Activated naive CD4-positive, alpha-beta T cell treated with anti-CD3 and anti-CD28 coated beads, Interleukin-2, amount 50 U/mL, for 72 hours (primary cell): Measurements from ENCODE around the gene ZMYND11. TPM values are rescaled to one million over a fixed set of nuclear protein-coding genes. Genes with fewer than 3 reads are reported as not detected.
"Not testable (repeated sequence)": the region's sequence is repeated elsewhere in the genome, so short reads cannot be mapped to it uniquely, and the experiment has no call there.

ENCODE experiments used
- ATAC-seq, 2 donors: fragments of 150-1000 bp; cut with Tn5 transposase; 2 replicates each; pipeline ENCODE4 v1.10.0; 2021; ENCODE audit warnings: mild to moderate bottlenecking in 2 of 2, moderate library complexity in 2 of 2
- DNase-seq, 2 donors: peaks; one replicate each; pipeline ENCODE4 v3.0.0; 2021 to 2022; ENCODE audit warnings: low spot score in 2 of 2
- H3K27ac Mint-ChIP-seq, 2 donors: one replicate each; pipeline ENCODE4 v1.8.0; 2022; ENCODE audit warnings: mild to moderate bottlenecking in 2 of 2, mixed read lengths in 2 of 2
- H3K36me3 Mint-ChIP-seq, 2 donors: one replicate each; pipeline ENCODE4 v1.8.0; 2022; ENCODE audit warnings: mixed read lengths in 2 of 2
- H3K9me3 Mint-ChIP-seq, 2 donors: one replicate each; pipeline ENCODE4 v1.8.0; 2022; ENCODE audit warnings: mixed read lengths in 2 of 2
- total RNA-seq, 2 donors: library from RNA; stranded (reverse); gene quantifications; one replicate each; pipeline ENCODE4 v1.2.3, GENCODE V29; 2022

Gene ZMYND11
- total RNA-seq, 2 donors from 2014 or later, result 6.0 to 14.8 TPM

DNA sequence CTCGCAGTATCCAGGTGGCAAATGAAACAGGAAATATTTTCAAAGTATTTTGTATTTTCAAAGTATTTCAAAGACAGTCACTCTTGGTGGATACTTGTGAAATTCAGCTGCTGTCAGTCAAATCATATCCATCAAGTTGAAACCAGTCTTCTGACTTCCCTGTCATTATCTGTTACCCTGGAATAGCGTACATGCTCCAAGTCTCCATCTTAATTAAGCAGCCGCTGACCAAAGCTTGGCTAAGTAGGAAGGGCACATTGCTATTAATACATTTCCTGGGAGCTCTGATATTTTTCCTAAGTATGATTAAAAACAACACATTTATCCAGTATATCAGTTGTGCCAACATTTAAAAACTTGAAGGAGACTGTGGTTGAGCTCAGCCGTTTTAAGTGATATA lies 112.2 kb downstream of the ZMYND11 start:
- ATAC-seq (no peak), DNase-seq (no peak)
- H3K36me3 Mint-ChIP-seq, result peaks cover 11 to 12% of the 10 kb centered on the region in 2 donors
- no peak overlapping the region for H3K27ac Mint-ChIP-seq
- no peaks in the 10 kb centered on the region for H3K9me3 Mint-ChIP-seq

DNA sequence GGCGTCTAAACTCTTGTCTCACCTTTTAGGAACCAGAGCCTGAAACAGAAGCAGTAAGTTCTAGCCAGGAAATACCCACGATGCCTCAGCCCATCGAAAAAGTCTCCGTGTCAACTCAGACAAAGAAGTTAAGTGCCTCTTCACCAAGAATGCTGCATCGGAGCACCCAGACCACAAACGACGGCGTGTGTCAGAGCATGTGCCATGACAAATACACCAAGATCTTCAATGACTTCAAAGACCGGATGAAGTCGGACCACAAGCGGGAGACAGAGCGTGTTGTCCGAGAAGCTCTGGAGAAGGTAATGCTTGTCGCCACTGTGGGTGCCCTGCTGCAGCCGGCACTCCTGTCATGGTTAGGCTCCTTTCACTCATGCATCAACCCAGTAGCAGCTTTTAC lies 113.1 kb downstream of the ZMYND11 start:
- no peak overlapping the region for H3K27ac Mint-ChIP-seq
- peaks cover 11 to 12% of the 10 kb centered on the region in 2 donors for H3K36me3 Mint-ChIP-seq
- ATAC-seq (no peak), DNase-seq (no peak)
- no peaks in the 10 kb centered on the region for H3K9me3 Mint-ChIP-seq

DNA sequence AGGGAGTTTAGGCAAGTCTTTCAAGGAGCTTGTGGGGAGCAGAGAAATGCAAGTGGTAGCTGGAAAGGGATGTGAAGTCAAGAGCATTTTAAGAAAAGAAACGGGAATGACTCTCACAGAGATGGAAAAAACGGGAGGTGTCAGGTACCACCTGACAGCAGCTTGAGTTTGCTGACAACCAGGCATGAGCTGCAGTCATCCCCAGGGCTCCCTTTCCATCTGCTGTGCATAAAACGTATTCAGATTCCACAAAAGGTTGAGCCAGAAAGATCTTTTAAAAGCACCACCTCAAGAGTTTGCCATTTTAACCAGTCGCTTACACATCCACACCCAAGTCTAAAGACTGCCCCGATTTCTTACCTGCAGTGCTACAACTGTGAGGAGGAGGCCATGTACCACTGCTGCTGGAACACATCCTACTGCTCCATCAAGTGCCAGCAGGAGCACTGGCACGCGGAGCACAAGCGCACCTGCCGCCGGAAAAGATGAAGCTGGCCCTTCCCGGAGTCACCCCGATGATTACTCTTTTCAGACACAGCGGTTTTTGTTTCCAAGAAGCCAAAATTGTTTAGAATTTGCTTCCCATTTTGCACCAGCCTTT lies 116.8 kb downstream of the ZMYND11 start:
- DNase-seq (no peak), ATAC-seq (no peak)
- Mint-ChIP-seq H3K36me3 (peaks cover 6 to 12% of the 10 kb centered on the region in 2 donors), H3K27ac (no peak overlapping the region), H3K9me3 (no peaks in the 10 kb centered on the region)

DNA sequence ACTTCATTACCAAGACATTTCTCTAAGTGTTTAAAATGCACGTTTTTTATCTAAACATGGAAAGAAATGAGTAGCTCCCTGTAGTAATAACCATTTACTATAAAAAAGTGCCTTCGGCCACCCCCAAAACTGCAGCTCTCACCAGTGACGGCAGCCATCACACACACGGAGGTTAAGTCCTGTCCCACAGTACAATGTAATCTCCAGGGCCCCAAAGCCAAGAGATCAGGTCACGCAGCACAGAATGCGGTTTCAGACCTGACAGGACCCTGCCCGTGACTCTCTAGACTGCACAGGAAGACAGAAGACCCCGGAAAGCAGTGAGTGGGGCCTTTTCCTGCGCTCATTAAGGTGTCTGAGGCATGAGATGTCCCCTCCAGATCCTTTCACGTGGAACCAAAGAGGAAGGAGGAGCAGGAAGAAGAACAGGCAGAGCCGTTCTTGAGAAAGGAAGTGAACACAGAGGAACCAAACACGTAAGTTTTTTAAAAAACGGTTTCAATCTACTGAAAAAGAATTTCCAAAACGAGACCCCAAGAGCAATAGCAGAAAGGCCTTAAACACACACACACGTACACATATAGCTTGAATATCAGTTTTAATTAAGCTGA lies 125.7 kb downstream of the ZMYND11 start:
- H3K27ac Mint-ChIP-seq, result no peak overlapping the region
- H3K36me3 Mint-ChIP-seq, result no peaks in the 10 kb centered on the region
- DNase-seq (no peak), ATAC-seq (no peak)
- no peaks in the 10 kb centered on the region for H3K9me3 Mint-ChIP-seq

DNA sequence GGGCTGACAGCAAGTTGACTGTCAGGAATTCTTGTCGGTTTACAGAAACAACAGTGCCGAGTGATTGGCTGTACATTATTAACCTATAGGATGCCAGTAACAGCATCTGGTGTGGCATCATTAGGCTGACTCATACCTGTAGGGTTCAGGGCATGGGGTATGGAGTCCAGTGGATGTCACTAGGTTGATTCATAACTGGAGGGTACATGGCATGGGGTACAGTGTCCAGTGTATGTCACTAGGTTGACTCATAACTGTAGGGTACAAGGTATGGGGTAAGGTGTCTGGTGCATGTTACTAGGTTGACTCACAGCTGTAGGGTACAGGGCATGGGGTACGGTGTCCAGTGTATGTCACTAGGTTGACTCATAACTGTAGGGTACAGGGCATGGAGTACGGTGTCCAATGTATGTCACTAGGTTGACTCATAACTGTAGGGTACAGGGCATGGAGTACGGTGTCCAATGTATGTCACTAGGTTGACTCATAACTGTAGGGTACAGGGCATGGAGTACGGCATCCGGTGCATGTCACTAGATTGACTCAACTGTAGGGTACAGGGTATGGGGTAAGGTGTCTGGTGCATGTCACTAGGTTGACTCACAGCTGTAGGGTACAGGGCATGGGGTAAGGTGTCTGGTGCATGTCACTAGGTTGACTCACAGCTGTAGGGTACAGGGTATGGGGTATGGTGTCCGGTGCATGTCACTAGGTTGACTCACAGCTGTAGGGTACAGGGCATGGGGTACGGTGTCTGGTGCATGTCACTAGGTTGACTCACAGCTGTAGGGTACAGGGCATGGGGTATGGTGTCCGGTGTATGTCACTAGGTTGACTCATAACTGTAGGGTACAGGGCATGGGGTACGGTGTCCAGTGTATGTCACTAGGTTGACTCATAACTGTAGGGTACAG lies 129.2 kb downstream of the ZMYND11 start:
- H3K9me3 Mint-ChIP-seq, H3K36me3 Mint-ChIP-seq, DNase-seq, H3K27ac Mint-ChIP-seq: not testable (repeated sequence)
- peak; percentile 54 to 71 for ATAC-seq

DNA sequence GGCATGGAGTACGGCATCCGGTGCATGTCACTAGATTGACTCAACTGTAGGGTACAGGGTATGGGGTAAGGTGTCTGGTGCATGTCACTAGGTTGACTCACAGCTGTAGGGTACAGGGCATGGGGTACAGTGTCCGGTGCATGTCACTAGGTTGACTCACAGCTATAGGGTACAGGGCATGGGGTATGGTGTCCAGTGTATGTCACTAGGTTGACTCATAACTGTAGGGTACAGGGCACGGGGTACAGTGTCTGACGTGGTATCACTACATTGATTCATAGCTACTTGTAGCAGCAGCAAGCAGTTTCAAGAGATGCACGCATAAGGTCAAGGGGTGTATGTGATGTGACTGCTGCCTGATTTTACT lies 129.8 kb downstream of the ZMYND11 start:
- DNase-seq, H3K27ac Mint-ChIP-seq, H3K9me3 Mint-ChIP-seq, H3K36me3 Mint-ChIP-seq: not testable (repeated sequence)
- peak; percentile 59 to 75 for ATAC-seq

DNA sequence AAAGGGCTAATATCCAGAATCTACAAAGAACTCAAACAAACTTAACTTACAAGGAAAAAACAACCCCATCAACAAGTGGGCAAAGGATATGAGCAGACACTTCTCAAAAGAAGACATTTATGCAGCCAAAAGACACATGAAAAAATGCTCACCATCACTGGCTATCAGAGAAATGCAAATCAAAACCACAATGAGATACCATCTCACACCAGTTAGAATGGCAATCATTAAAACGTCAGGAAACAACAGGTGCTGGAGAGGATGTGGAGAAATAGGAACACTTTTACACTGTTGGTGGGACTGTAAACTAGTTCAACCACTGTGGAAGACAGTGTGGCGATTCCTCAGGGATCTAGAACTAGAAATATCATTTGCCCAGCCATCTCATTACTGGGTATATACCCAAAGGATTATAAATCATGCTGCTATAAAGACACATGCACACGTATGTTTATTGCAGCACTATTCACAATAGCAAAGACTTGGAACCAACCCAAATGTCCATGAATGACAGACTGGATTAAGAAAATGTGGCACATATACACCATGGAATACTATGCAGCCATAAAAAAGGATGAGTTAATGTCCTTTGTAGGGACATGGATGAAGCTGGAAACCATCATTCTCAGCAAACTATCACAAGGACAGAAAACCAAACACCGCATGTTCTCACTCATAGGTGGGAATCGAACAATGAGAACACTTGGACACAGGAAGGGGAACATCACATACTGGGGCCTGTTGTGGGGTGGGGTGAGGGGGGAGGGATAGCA lies 130.7 kb downstream of the ZMYND11 start:
- not testable (repeated sequence) for ATAC-seq, DNase-seq, H3K9me3 Mint-ChIP-seq, H3K27ac Mint-ChIP-seq, H3K36me3 Mint-ChIP-seq

DNA sequence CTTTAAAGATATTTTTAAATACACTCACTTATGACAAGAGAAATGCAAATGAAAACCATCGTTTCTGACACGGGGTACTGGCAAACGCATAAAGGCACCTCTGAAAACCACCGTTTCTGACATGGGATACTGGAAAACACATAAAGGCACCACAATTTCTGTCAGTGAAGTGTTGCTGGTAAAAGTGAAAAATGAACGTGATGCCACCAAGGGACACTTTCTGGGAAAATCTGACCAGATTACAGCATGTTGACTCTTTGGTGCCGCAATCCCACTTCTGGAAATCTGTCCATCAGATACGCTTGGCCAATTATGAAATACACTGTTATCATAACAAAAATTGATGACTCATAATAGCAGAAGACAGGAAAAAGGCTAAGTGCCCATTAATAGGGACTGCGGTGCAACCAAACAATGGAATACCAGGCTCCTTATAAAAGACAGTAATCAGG lies 131.7 kb downstream of the ZMYND11 start:
- Mint-ChIP-seq H3K27ac (no peak overlapping the region), H3K9me3 (no peaks in the 10 kb centered on the region), H3K36me3 (no peaks in the 10 kb centered on the region)
- DNase-seq (no peak), ATAC-seq (no peak)

DNA sequence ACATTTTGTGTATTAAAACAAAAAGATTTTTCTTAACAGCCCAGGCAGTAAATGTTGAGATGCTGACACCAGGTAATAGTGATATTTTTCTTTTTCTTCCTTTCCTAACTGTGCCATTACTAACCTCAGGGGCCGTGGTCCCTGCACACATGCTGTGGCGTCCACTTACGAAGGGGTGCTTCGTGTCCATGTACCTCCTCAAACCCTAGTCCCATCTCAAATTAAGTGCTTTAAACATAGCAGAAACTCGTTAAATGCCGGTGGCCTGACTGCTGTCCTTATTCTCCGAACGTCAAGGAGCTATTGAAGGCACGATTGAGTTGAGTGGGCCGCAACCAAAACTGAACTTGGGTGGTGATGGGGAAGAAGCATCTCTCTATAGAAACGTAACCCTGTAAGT lies 132.4 kb downstream of the ZMYND11 start:
- Mint-ChIP-seq H3K9me3 (no peaks in the 10 kb centered on the region), H3K27ac (no peak overlapping the region), H3K36me3 (no peaks in the 10 kb centered on the region)
- DNase-seq, result no peak
- no peak for ATAC-seq

DNA sequence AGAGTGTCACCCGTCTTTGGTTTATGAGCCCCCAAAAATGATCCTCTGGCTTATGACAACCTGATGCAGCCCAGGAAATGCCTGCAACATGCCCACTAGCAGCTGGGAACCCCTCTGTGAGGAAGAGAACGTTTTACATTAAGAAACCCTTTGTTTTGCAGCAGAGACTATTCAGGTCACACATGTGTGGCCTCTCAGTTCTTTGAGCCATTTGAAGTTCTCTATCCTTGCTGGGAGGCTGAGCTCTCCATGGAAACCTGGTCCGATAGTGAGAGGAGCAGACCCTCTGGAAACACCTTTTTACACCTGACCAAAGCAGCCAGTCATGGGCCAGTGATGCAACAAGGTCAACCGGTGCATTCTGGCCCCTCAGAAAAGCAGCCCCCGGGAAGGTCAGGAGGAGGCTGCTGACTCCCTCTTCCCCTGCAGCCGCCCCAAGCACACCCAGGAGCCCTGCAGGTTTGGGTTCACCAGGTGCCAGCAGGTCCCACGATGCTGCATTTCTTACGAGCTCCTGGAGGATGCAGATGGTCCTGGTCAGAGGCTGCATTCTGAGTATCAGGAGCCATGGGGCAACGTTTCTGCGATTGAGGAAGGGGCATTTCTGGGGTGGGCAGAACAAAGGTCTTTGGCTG lies 134.3 kb downstream of the ZMYND11 start:
- no peak for ATAC-seq
- H3K27ac Mint-ChIP-seq, result no peak overlapping the region
- no peaks in the 10 kb centered on the region for H3K9me3 Mint-ChIP-seq
- H3K36me3 Mint-ChIP-seq, result no peaks in the 10 kb centered on the region
- no peak for DNase-seq

DNA sequence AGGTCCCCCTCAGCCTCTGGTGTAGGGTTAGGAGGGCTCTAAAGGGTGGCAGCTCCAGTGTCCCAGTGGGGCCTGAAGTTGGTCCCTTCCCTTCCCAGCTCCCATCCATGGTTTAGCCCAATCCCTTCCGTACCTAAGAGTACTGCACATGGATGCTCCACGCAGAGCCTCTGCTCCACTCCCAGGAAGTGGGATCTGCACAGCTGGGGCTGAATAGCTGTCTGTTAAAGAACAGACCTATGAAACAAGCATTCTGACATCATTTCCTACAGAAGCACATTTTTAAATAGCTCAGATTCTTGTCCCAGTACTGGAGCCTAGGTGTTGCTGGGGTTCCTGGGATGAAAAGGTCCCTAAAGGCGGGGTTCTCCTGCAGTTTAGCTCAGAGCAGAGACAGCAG lies 135.9 kb downstream of the ZMYND11 start:
- ATAC-seq (no peak), DNase-seq (no peak)
- Mint-ChIP-seq H3K9me3 (no peaks in the 10 kb centered on the region), H3K27ac (no peak overlapping the region), H3K36me3 (no peaks in the 10 kb centered on the region)

DNA sequence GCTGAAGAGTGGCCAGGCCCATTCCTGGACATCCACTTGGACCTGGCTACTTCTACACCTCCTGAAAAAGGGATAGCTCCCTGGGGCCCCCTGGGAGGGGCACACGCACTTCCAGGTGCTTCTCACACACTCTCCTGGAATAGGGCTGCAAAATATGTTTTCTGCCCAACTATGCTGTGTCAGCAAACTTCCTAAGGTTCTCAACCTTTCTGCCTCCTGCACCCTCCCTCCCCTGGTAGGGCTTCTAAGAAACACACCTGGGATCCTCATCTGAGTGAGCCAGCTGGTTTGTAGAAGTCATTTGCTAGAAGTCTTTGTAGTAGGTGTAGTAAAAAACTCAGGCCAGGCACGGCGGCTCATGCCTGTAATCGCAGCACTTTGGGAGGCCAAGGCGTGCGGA lies 136.5 kb downstream of the ZMYND11 start:
- no peaks in the 10 kb centered on the region for H3K36me3 Mint-ChIP-seq
- ATAC-seq, result no peak

DNA sequence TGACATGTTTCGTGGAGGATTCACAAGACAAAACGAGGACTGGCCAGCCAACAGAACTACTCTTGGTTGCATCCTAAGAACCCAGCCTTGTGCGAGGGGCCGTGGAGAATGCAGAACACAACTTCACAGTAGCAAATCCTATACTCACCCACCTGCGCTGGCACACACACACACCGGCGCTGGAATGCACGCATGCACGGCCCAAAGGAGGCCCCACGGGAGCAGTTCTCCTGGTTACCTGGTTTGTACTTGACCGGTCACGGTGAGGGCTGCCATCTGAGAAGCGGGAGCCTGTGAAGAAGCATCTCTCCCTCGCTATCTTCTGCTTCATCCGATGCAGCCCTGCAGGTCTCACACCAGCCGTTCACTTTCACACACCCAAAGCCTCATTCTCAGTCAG lies 137.8 kb downstream of the ZMYND11 start:
- H3K36me3 Mint-ChIP-seq, result no peaks in the 10 kb centered on the region
- H3K9me3 Mint-ChIP-seq, result no peaks in the 10 kb centered on the region
- no peak for DNase-seq
- H3K27ac Mint-ChIP-seq, result no peak overlapping the region
- ATAC-seq, result no peak

More for the DNA sequence above, 136.5 kb downstream of the ZMYND11 start:
- DNase-seq, result no peak
- H3K9me3 Mint-ChIP-seq, result no peaks in the 10 kb centered on the region
- no peak overlapping the region for H3K27ac Mint-ChIP-seq

DNA sequence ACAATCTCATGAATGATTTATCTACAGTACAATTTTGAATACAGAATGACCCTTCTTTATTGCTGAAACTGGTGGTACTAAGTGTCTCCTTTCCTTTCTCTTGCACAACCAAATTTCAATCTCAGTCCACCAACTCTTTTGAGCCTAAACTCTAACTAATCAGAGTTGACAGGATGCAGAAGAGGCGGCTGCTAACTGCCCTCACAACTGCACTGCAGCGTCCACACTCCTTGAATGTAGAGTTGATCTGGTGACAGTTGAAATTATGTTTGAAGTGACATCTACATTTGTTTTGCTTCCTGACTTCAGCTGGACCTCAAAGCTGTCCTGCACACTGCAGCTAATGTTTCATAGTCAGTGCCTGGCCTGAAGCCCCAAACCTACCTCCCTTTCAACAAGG lies 139.6 kb downstream of the ZMYND11 start:
- Mint-ChIP-seq H3K27ac (no peak overlapping the region), H3K9me3 (no peaks in the 10 kb centered on the region), H3K36me3 (no peaks in the 10 kb centered on the region)
- ATAC-seq, result no peak
- DNase-seq, result no peak

DNA sequence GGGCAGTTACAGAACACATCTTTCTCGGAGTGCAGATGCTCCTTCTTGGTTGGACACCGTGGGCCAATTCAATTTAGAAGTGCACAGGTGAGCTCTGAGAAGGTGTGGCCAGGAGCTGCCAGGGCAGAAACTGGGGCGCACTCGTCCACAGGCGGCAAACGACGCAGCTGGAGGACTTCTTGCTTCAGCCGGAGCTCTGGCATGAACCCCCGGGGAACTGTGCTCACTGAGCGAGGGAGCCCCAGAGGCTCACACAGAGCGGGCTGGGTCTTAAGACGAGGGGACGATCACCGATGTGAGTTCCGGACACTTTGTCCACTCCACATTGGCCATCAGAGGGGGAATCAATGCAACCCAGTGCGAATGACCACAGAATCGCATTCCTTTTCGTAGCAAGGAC lies 140.4 kb downstream of the ZMYND11 start:
- H3K36me3 Mint-ChIP-seq, result no peaks in the 10 kb centered on the region
- ATAC-seq, result no peak
- no peak overlapping the region for H3K27ac Mint-ChIP-seq

DNA sequence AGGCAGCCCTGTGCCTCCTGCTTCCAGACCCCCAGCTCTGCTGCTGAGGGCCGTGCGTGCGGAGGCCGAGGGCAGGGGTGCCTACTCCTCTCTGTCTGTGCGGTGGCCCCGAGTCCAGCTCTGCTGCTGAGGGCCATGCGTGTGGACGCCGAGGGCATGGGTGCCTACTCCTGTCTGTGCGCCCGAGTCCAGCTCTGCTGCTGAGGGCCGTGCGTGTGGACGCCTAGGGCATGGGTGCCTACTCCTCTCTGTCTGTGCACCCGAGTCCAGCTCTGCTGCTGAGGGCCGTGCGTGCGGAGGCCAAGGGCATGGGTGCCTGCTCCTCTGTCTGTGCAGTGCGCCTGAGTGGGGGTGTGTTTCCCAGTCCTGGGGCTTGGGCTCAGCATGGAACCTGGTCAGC lies 142.7 kb downstream of the ZMYND11 start:
- ATAC-seq, result no peak

More for the DNA sequence above, 140.4 kb downstream of the ZMYND11 start:
- DNase-seq, result no peak
- H3K9me3 Mint-ChIP-seq, result no peaks in the 10 kb centered on the region

More for the DNA sequence above, 142.7 kb downstream of the ZMYND11 start:
- no peak overlapping the region for H3K27ac Mint-ChIP-seq
- no peaks in the 10 kb centered on the region for H3K9me3 Mint-ChIP-seq
- DNase-seq, result no peak
- H3K36me3 Mint-ChIP-seq, result no peaks in the 10 kb centered on the region
